SW480 (cell line): ENCODE data around the gene ITIH1.

Experiments used
- DNase-seq: peaks from one replicate; pipeline ENCODE4 v3.0.0-alpha.2; 2016; ENCODE audit warnings: low spot score

Gene ITIH1

GRCh38 chr3:52816654-52817053, 39.3 kb downstream of the ITIH1 start:
- no peak for DNase-seq

- DNase-seq, result no peak
Observed at GRCh38 chr3:52817221-52817620, 39.8 kb downstream of the ITIH1 start.

DNA sequence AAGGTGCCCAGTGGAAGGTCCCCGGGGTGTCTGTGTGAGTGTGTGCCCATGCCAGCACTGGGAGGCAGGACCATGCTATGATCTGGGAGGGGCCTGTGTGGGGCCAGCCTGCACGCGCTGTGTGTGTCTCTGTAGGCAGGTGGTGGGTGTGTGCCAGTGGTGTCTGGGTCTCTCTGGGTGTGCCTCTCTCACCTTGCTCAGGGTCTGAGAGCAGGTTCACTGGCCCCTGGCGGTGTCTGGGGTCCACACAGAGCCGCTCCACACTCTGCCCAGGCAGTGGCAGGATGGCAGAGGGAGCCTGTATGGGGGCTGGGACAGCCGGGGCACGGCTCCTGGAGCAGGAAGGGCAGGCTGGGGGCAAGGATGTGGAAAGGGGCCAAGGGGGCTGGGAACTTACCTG, 40.5 kb downstream of the ITIH1 start:
- no peak for DNase-seq

- DNase-seq, result no peak
Observed at GRCh38 chr3:52819936-52820335, 42.5 kb downstream of the ITIH1 start.

DNA sequence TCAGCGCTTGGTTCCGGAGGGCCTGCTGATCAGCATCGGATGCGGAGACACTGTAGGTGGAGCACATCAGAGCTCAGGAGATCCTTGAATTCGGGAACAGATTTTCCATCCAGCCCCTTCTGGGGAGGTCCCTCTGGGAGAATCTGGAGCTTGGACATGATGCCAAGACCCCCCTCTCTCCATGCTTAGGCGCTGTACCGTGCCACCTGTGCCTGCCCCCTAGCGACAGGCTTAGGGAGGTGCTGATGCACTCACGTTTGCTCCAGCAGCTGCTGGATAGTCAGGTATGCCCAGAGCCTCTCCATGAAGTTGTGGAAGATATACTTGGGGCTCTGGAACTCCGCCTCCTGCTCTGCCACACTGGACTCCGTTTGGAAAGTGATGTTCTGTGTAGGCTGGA, 43.3 kb downstream of the ITIH1 start:
- DNase-seq, result peak; percentile 15

DNA sequence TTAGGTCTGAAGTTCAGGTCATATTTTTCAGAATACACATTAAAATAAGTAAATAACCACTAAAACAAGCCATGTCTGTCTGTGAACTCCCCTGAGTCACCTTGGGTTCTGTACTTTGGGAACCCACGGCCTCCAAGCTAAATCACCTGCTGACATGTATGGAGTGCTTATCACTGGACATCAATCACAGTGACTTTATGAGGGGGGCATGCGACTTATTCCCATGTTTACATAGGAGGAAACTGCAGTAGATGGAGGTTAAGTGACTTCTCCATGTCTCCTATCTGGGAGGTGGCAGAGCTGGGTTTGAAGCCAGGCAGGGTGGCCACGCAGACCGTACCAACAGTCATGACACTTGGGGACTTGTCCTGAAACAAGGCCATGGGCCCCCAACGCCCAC, 45.0 kb downstream of the ITIH1 start:
- no peak for DNase-seq

GRCh38 chr3:52824037-52824436, 46.6 kb downstream of the ITIH1 start:
- no peak for DNase-seq

DNA sequence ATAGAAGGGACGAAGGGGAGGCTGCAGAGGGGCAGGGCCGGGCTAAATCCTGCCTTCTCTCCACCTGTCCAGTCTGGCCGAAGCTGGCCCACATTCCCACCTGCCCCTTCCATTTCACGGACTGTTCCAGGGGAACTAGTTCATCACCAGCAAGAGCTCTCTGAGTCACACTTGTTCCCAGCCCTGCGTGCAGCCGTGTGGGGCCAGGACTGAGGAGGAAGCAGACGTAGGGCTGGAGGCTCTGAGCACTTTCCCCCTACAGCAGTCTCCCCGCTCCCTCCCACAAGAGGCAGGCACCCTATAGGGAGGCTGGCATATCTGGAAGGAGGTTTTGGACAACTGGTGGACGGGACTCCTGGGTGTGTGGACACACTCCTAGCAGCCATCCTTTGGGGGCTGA, 50.0 kb downstream of the ITIH1 start:
- no peak for DNase-seq

DNA sequence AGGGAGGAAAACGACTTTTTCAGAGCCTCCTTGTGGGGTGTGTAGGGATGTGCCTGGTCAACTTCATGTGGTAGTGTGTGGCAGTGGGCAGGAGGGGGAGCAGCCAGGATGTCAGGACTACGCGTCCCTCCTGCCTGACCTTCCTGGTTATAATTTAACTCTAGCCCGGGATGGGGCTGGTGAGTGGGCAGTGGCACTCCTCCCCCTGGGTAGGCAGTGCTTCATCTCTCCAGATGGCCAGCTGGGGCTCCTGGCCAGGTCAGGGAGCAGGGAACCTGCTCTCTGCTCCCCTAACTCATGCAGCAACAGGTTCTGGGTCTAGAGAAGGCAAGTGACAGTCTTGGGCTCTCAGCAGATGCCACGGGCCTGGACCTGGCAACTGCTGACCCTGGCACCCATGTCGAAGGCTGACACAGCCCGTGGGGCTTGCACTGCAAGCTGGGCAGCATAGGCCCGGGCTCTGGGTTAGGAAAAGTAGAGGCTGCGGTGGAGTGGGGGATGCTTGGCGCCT, 50.5 kb downstream of the ITIH1 start:
- DNase-seq, result peak; percentile 29

GRCh38 chr3:52829482-52829881, 52.1 kb downstream of the ITIH1 start:
- DNase-seq, result no peak

DNA sequence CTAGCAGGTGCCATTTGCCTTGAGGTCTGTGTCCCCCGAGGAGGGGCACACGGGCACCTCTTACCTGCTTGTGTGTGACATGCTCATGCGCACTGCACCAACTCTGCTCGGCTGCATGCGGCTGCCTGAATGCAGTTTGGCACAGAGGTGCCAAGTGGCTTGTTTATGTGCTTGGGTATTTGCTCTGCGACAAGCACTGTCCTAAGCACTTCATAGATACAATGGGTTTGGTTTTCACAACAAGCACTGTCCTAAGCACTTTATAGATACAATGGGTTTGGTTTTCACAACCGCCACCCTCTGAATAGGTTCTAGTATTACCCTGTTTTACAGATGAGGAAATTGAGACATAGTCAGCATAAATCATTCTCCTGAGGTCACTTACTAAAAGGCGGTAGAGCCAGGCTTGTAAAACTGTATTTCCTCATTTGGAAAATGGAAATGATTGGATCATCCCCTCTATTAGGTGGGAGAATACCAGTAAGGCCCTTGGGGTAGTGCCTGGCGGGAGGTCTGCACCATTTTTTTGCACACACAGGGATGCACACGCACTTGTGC, 52.6 kb downstream of the ITIH1 start:
- no peak for DNase-seq

- DNase-seq, result no peak
Observed at GRCh38 chr3:52830535-52831258, 53.3 kb downstream of the ITIH1 start, which contains the start of gene ITIH4. Gene ITIH4 (minus strand): TSS chr3:52830672. CDS start chr3:52830642, 30 bp downstream.

GRCh38 chr3:52831500-52832301, 54.3 kb downstream of the ITIH1 start:
- DNase-seq, result peak; percentile 83

- no peak for DNase-seq
Observed at GRCh38 chr3:52833202-52833601, 55.8 kb downstream of the ITIH1 start.

DNA sequence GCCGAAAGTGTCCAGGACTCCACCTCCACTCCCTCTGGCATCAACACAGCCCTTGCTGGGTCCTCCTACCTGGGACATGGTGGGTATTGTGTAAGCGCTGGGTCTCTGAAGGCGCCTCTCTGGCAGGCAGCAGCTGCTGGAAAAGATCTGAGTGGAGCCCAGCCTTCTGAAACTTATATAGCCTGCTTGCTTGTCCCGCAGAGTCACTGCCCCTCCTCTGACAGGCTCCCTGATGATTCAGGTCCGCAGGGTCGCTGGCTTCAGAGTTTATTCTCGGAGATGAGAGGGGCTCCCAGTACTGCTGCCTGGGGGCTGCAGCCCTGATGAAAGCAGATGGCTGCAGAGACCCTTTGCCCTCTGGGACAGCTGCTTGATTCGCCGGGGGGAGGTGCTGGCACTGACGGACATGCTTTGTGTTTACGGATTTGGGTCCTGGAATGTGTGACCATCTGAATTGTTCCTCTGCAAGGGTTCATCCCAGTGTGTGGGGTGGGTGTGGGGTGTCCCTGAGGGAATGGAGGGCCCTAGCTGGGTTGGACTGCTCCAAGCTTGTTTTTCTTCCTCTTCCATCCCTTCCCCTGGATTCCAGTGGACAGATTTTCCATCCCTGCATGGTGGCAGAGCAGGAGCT, 57.6 kb downstream of the ITIH1 start, which contains the start of gene MUSTN1:
MUSTN1 (minus strand) TSS at position 149 of the 631 bp plus-strand sequence; CDS start at position 78, 71 bp downstream.
- no peak for DNase-seq

DNA sequence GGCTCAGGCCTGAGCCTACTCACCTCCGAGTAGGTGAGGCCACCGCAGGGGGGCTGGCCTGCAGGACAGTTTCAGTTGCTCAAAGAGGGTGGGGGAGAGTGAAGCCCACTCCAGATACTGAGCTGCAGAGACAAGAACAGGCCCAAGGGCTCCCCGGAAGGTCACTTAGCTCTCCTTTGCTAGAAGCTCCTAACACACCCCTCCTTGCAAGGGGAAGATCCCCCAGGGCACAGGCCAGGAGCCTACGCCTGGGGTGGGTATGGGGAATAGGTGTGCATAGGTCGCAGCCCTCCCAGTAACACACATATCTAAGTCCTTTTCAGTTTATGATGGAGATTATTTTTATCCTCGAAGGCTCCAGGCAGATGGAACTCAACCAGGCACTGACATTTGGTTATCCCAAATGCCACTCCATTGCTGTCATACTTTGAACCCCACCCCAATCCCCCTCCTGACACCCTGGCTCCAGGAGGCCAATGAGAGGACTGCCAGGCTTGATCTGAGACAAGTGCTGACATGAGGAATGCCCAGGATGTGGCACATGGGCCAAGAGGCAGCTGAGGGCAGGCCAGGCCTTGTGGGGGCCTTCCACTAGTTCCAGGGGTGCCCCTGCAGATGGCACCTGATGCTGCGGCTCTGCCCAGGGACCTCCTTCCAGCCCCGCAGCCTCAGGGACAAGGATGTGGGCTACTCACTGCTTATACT, 58.5 kb downstream of the ITIH1 start:
- DNase-seq, result no peak

- no peak for DNase-seq
Observed at GRCh38 chr3:52836471-52836845, 59.1 kb downstream of the ITIH1 start.

DNA sequence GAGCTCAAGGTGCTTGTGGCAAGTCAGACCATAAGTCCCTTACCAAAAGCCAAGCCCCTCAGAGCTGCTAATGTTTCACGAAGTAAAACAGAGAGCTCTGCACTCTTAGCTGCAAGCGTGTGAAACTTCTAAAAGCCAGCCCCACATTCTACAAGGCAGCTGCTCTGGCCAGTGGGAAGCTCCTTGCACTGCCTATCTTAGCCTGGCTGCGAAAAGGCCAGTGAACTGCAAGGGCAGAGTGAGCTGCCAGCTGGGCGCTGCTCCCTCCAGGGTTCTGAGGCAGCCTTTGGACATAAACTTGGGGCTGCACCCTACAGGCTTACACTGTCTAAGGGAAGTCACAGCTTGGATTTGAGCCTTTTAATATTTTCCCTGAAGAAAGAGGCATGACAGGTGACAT, 59.6 kb downstream of the ITIH1 start:
- no peak for DNase-seq

DNA sequence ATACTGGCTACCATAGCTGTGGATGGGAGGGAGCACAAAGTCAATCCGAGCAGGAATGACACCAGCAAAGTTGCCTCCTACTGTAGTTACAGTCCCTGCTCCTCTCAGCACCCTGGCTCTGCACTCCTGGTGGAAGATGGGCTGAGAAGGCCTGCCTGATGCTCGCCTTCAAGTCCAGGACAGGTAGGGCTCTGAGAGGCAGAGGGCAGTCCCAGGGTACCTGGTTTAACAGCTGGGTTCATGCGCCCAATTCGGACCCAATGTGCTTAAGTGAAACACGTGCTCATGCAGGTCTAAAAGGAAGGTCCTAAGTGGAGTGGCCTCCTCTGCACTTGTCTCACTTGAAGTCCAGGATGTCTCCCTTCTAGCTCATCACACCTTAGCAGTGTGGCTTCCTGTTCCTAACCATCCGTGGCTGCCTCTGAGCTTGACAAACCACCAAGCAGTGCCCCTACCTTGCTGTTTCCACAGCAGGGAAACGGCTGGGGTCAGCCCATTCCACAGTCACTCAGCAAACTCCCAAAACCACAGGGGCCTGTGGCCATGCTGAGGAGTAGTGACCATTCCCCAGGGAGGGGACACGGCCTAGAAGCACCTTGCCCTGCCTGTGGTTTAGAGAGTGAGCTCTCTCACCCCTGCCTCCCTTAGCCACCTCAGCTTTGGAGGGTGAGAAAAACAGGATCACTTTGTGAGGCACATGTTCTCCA, 61.3 kb downstream of the ITIH1 start:
- DNase-seq, result no peak

GRCh38 chr3:52839268-52839575, 61.8 kb downstream of the ITIH1 start:
- DNase-seq, result no peak

- no peak for DNase-seq
Observed at GRCh38 chr3:52839892-52840545, 62.6 kb downstream of the ITIH1 start.
